ENCODE measurements around the gene NOX3. TPM values are rescaled to one million over a fixed set of nuclear protein-coding genes. Genes with fewer than 3 reads are reported as not detected.
"Not testable (repeated sequence)": the region's sequence is repeated elsewhere in the genome, so short reads cannot be mapped to it uniquely, and the experiment has no call there.

NOX3 gene
- total and polyA plus RNA-seq, 2 experiments from 2014 or later: not detected

DNA sequence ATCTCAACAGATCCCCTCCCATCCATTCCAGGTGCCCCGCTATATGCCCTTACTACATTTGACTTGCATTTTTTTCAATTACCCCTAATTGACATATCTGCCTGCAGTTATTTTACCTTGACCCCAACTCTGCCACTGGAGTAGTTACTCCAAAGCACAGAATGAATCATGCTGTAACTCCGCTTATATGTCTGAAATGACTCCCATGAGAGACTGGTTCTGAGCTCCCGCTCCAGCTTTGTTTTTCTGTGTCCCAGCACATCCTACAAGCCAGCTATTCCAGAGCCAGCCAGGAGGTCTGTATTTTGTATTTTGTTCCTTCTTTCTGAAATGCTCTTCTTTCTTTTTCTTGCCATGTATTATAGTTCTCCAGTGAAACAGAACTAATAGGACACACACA, 10.9 kb upstream of the NOX3 start:
- Histone ChIP-seq H3K79me2 (ENCODE audit: insufficient read depth) (no peaks in the 10 kb centered on the region), H3K27me3 (replicated peaks; ENCODE audit: insufficient read depth) (no peaks in the 10 kb centered on the region), H3K9me2 (ENCODE audit: insufficient read depth) (0 out of 2 replicates have a peak, but pooled peaks cover 5% of the 10 kb centered on the region), H3K4me3 (no peak overlapping the region), H3K27ac (no peak overlapping the region), H3K4me2 (ENCODE audit: unreplicated experiment) (no peak overlapping the region), H3K9me3 (ENCODE audit: low read depth) (no peaks in the 10 kb centered on the region), H4K20me1 (ENCODE audit: insufficient read depth) (no peaks in the 10 kb centered on the region), H3K4me1 (ENCODE audit: insufficient read depth) (no peaks in the 10 kb centered on the region), H3K36me3 (ENCODE audit: low read depth) (no peaks in the 10 kb centered on the region), H3K9ac (no peak overlapping the region), H2AFZ (no peak overlapping the region), H3F3A (ENCODE audit: insufficient read depth) (no peaks in the 10 kb centered on the region)
- TF ChIP-seq EZH2 (IDR thresholded peaks at IDR 0.05; ENCODE audit: insufficient read depth, poor library complexity, severe bottlenecking) (no peak), EZH2phosphoT487 (IDR thresholded peaks at IDR 0.05; ENCODE audit: insufficient read depth, low read depth) (no peak)
- no peak for DNase-seq
- in situ Hi-C loops (cut with MboI): no loop called here
- WGBS, 2 experiments (ENCODE audit: low coverage in 1 of 2, low lambda C conversion rate in 2 of 2, missing lambda C conversion rate in 2 of 2): 85 to 87% methylated on average over 3 of the region's 3 CpGs

DNA sequence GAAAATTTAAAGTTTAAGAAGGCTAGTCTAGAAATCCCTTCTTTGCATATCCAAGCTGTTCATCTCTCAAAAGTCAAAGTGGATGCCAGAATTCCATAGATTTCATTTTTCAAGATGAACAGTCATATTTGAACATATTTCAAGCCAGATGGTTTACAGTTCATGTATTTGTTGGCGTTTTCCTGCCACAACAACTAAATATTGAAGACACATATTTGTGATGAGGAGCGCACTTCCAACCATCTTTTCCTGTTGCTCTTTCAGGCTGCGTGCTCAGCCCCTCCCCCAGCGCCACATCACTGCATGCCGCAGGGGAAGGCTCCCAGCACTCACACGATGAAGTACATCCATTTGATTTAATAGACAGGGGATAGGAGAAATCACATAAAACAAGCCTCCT, 5.9 kb upstream of the NOX3 start:
- 0 out of 2 replicates have a peak, but pooled peaks cover 5% of the 10 kb centered on the region for H3K9me2 ChIP-seq (ENCODE audit: insufficient read depth)
- H4K20me1 ChIP-seq (ENCODE audit: insufficient read depth): no peaks in the 10 kb centered on the region
- in situ Hi-C loops (cut with MboI): no loop called here
- H3K4me3 ChIP-seq: peak overlapping the region; percentile 55
- DNase-seq: peak; percentile 42
- 47 to 48% methylated on average over 6 of the region's 6 CpGs for WGBS, 2 experiments (ENCODE audit: low coverage in 1 of 2, low lambda C conversion rate in 2 of 2, missing lambda C conversion rate in 2 of 2)
- H3K4me2 ChIP-seq (ENCODE audit: unreplicated experiment): peak overlapping the region; percentile 73
- peak overlapping the region; percentile 75 for H2AFZ ChIP-seq
- no peak for TF ChIP-seq EZH2 (IDR thresholded peaks at IDR 0.05; ENCODE audit: insufficient read depth, poor library complexity, severe bottlenecking)
- TF ChIP-seq EZH2phosphoT487 (IDR thresholded peaks at IDR 0.05; ENCODE audit: insufficient read depth, low read depth): no peak
- H3K9ac ChIP-seq: peak overlapping the region; percentile 37; the same call in 1 of the 2 replicates
- no peaks in the 10 kb centered on the region for H3K27me3 ChIP-seq (replicated peaks; ENCODE audit: insufficient read depth)
- H3K4me1 ChIP-seq (ENCODE audit: insufficient read depth): no peaks in the 10 kb centered on the region
- H3K36me3 ChIP-seq (ENCODE audit: low read depth): no peaks in the 10 kb centered on the region
- H3F3A ChIP-seq (ENCODE audit: insufficient read depth): no peaks in the 10 kb centered on the region
- H3K27ac ChIP-seq: peak overlapping the region; percentile 31; the same call in 1 of the 2 replicates
- H3K79me2 ChIP-seq (ENCODE audit: insufficient read depth): no peaks in the 10 kb centered on the region
- H3K9me3 ChIP-seq (ENCODE audit: low read depth): no peaks in the 10 kb centered on the region

DNA sequence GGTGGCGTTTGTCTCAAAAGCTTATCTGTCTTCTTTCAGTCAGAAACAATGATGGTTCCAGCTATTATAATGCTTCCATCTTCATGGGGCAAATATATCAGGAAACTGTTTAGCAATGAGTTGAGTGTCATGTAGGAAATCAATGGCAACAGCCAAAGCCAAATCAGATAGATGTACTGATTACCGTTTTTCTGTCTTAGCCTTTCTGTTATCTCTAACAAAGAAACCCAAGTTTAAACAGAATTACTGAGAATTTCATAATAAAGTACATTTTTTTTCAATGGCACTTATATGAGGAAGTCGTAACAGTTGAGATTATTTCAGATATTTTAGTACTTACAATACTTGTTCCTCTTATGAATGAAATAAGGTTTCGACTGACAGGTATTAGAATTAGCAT, 1.2 kb downstream of the NOX3 start:
- Histone ChIP-seq H2AFZ (no peak overlapping the region), H3F3A (ENCODE audit: insufficient read depth) (no peaks in the 10 kb centered on the region), H3K79me2 (ENCODE audit: insufficient read depth) (no peaks in the 10 kb centered on the region), H3K4me3 (no peak overlapping the region), H3K9me3 (ENCODE audit: low read depth) (no peaks in the 10 kb centered on the region), H3K27me3 (replicated peaks; ENCODE audit: insufficient read depth) (no peaks in the 10 kb centered on the region), H3K27ac (no peak overlapping the region), H3K4me1 (ENCODE audit: insufficient read depth) (no peaks in the 10 kb centered on the region), H3K4me2 (ENCODE audit: unreplicated experiment) (no peak overlapping the region), H4K20me1 (ENCODE audit: insufficient read depth) (no peaks in the 10 kb centered on the region), H3K36me3 (ENCODE audit: low read depth) (no peaks in the 10 kb centered on the region), H3K9me2 (ENCODE audit: insufficient read depth) (no peaks in the 10 kb centered on the region), H3K9ac (no peak overlapping the region)
- WGBS, 2 experiments (ENCODE audit: low coverage in 1 of 2, low lambda C conversion rate in 2 of 2, missing lambda C conversion rate in 2 of 2): 79% methylated on average over 4 of the region's 4 CpGs
- TF ChIP-seq EZH2phosphoT487 (IDR thresholded peaks at IDR 0.05; ENCODE audit: insufficient read depth, low read depth) (no peak), EZH2 (IDR thresholded peaks at IDR 0.05; ENCODE audit: insufficient read depth, poor library complexity, severe bottlenecking) (no peak)
- in situ Hi-C loops (cut with MboI): no loop called here
- no peak for DNase-seq

DNA sequence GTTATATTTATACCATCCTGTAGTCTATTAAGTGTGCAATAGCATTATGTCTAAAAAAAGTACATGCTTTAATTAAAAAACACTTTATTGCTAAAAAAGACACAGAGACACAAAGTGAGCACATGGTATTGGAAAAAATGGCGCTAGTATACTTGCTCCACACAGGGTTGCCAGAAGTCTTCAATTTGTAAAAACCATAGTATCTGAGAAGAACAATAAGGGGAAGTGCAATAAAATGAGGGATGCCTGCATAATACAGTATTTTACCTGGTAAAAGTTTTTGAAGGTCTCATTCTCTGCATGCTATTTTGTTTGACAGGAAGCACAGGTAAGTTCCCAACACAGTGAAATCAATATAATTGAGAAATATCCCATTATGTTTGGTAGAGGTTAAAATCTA, 1.6 kb downstream of the NOX3 start:
- in situ Hi-C loops (cut with MboI): no loop called here
- H3K27me3 ChIP-seq (replicated peaks; ENCODE audit: insufficient read depth): no peaks in the 10 kb centered on the region
- WGBS, 2 experiments (ENCODE audit: low coverage in 1 of 2, low lambda C conversion rate in 2 of 2, missing lambda C conversion rate in 2 of 2): 81 to 98% methylated on average over 1 of the region's 1 CpG

DNA sequence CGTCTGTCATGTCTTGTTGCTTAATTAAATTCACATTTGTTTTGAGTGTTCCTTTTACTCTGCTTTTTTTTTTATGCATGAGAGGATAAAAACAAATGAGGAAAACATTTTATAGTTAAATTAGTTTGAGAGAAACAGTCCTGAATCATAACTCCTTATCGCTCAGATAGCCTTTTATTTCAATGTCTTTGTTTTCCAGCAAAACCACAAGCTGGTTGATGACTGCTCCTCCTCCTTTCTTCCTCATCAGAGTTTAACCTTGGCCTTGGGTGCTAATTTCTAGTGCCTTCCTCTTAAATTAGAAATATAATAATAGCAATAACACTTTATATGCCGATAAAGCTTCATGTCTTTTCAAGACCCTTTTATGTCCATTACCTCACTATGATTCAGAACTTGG, 3.1 kb downstream of the NOX3 start:
- Histone ChIP-seq H3K4me3 (no peak overlapping the region), H3K9me3 (ENCODE audit: low read depth) (no peaks in the 10 kb centered on the region), H3K4me2 (ENCODE audit: unreplicated experiment) (no peak overlapping the region), H3K27ac (no peak overlapping the region), H3K9ac (no peak overlapping the region), H2AFZ (no peak overlapping the region), H3K4me1 (ENCODE audit: insufficient read depth) (no peaks in the 10 kb centered on the region), H3K27me3 (replicated peaks; ENCODE audit: insufficient read depth) (no peaks in the 10 kb centered on the region), H3F3A (ENCODE audit: insufficient read depth) (no peaks in the 10 kb centered on the region), H3K79me2 (ENCODE audit: insufficient read depth) (no peaks in the 10 kb centered on the region), H3K9me2 (ENCODE audit: insufficient read depth) (no peaks in the 10 kb centered on the region), H3K36me3 (ENCODE audit: low read depth) (no peaks in the 10 kb centered on the region), H4K20me1 (ENCODE audit: insufficient read depth) (no peaks in the 10 kb centered on the region)
- TF ChIP-seq EZH2 (IDR thresholded peaks at IDR 0.05; ENCODE audit: insufficient read depth, poor library complexity, severe bottlenecking): no peak
- TF ChIP-seq EZH2phosphoT487 (IDR thresholded peaks at IDR 0.05; ENCODE audit: insufficient read depth, low read depth): no peak
- in situ Hi-C loops (cut with MboI): no loop called here
- DNase-seq: peak; percentile 15
- 52 to 59% methylated on average over 3 of the region's 3 CpGs for WGBS, 2 experiments (ENCODE audit: low coverage in 1 of 2, low lambda C conversion rate in 2 of 2, missing lambda C conversion rate in 2 of 2)

More for the DNA sequence above, 1.6 kb downstream of the NOX3 start:
- no peak overlapping the region for H3K4me3 ChIP-seq
- no peaks in the 10 kb centered on the region for H3K36me3 ChIP-seq (ENCODE audit: low read depth)
- H4K20me1 ChIP-seq (ENCODE audit: insufficient read depth): no peaks in the 10 kb centered on the region
- no peak overlapping the region for H3K4me2 ChIP-seq (ENCODE audit: unreplicated experiment)
- H3K27ac ChIP-seq: no peak overlapping the region
- DNase-seq: no peak
- no peaks in the 10 kb centered on the region for H3K9me3 ChIP-seq (ENCODE audit: low read depth)
- H2AFZ ChIP-seq: no peak overlapping the region
- no peaks in the 10 kb centered on the region for H3K79me2 ChIP-seq (ENCODE audit: insufficient read depth)
- no peaks in the 10 kb centered on the region for H3F3A ChIP-seq (ENCODE audit: insufficient read depth)
- no peak overlapping the region for H3K9ac ChIP-seq
- TF ChIP-seq EZH2phosphoT487 (IDR thresholded peaks at IDR 0.05; ENCODE audit: insufficient read depth, low read depth) (no peak), EZH2 (IDR thresholded peaks at IDR 0.05; ENCODE audit: insufficient read depth, poor library complexity, severe bottlenecking) (no peak)
- H3K4me1 ChIP-seq (ENCODE audit: insufficient read depth): no peaks in the 10 kb centered on the region
- H3K9me2 ChIP-seq (ENCODE audit: insufficient read depth): no peaks in the 10 kb centered on the region

DNA sequence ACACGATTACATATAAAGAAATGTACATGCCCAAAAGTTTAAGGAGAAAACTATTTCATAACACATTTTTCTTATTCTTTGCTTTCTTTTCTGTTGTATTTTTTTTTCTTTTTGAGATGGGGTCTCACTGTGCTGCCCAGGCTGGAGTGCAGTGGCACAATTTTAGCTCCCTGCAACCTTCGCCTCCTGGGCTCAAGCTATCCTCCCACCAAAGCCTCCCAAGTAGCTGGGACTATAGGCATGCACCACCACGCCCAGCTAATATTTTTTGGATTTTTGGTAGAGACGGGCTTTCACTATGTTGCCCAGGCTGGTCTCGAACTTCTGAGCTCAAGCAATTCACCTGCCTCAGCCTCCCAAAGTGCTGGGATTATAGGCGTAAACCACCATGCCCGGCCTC, 4.1 kb downstream of the NOX3 start:
- H3K4me2 ChIP-seq (ENCODE audit: unreplicated experiment); H2AFZ ChIP-seq; H3K9me3 ChIP-seq (ENCODE audit: low read depth); H3K36me3 ChIP-seq (ENCODE audit: low read depth); H3K9me2 ChIP-seq (ENCODE audit: insufficient read depth); H4K20me1 ChIP-seq (ENCODE audit: insufficient read depth); H3K9ac ChIP-seq; in situ Hi-C loops (cut with MboI); H3F3A ChIP-seq (ENCODE audit: insufficient read depth); DNase-seq; H3K4me3 ChIP-seq; H3K4me1 ChIP-seq (ENCODE audit: insufficient read depth); H3K79me2 ChIP-seq (ENCODE audit: insufficient read depth); H3K27me3 ChIP-seq (replicated peaks; ENCODE audit: insufficient read depth); H3K27ac ChIP-seq: not testable (repeated sequence)
- WGBS, 2 experiments (ENCODE audit: low coverage in 1 of 2, low lambda C conversion rate in 2 of 2, missing lambda C conversion rate in 2 of 2): 79 to 82% methylated on average over 7 of the region's 7 CpGs

Measured in GM23248 (cell line).